GM12878 (cell line): ENCODE data around the gene DIP2A.

ENCODE experiments used
- BCL11A ChIP-seq: IDR thresholded peaks from 2 replicates; pipeline ENCODE4 v1.6.1; 2011; ENCODE audit warnings: low read depth, low read length
- BHLHE40 ChIP-seq, 2 experiments: fragments of 450-650 bp in 1 of 2; IDR thresholded peaks; 2 replicates each; pipeline ENCODE4 v1.6.1; 2011 to 2017; ENCODE audit warnings: low read depth in 2 of 2, borderline replicate concordance in 1 of 2, improper control_type of control experiment in 1 of 2, low read length in 1 of 2, mild to moderate bottlenecking in 1 of 2
- CREB1 ChIP-seq: IDR thresholded peaks from 2 replicates; pipeline ENCODE4 v1.6.1; 2012; ENCODE audit warnings: low read depth, mild to moderate bottlenecking, inconsistent platforms
- EGR1 ChIP-seq, 2 experiments: IDR thresholded peaks; 1 replicate in 1 of 2; 2 replicates in 1 of 2; pipeline ENCODE4 v1.6.1; 2011 to 2012; ENCODE audit warnings: low read depth in 2 of 2, low read length in 2 of 2, borderline replicate concordance in 1 of 2, mild to moderate bottlenecking in 1 of 2, moderate library complexity in 1 of 2
- HDAC2 ChIP-seq: fragments of 200-600 bp; sonication (generic); IDR thresholded peaks from 2 replicates; pipeline ENCODE4 v1.6.1; 2017
- JUND ChIP-seq: IDR thresholded peaks from 2 replicates; pipeline ENCODE4 v1.6.1; 2012; ENCODE audit warnings: low read depth, mild to moderate bottlenecking, low read length, improper control_type of control experiment, moderate library complexity
- MYC ChIP-seq: IDR thresholded peaks from 2 replicates; pipeline ENCODE4 v1.6.1; 2011; ENCODE audit warnings: mild to moderate bottlenecking, low read length, moderate library complexity, inconsistent platforms; ENCODE audit not compliant: insufficient read depth, insufficient replicate concordance, insufficient read length, severe bottlenecking
- POLR2A ChIP-seq: IDR thresholded peaks from 2 replicates; pipeline ENCODE4 v1.6.1; 2011; ENCODE audit warnings: low read depth, mild to moderate bottlenecking, low read length
- POLR2AphosphoS2 ChIP-seq: IDR thresholded peaks from 2 replicates; pipeline ENCODE4 v1.6.1; 2011; ENCODE audit warnings: low read depth, mild to moderate bottlenecking, low read length, improper control_type of control experiment, moderate library complexity
- RFX5 ChIP-seq: IDR thresholded peaks from 2 replicates; pipeline ENCODE4 v1.6.1; 2011; ENCODE audit warnings: low read depth, low read length, improper control_type of control experiment
- TF ChIP-seq, protein P1 (sequence below), 3 experiments: IDR thresholded peaks in 2 of 3; conservative IDR thresholded peaks in 1 of 3; 2 replicates each; pipeline ENCODE4 v1.5.1; 2011; ENCODE audit warnings: low read depth in 3 of 3, low read length in 3 of 3, mild to moderate bottlenecking in 3 of 3, control low read depth in 2 of 3, moderate library complexity in 2 of 3, inconsistent platforms in 1 of 3, mixed read lengths in 1 of 3; ENCODE audit not compliant: control insufficient read depth in 2 of 3, insufficient read depth in 1 of 3; ENCODE audit errors: extremely low read depth in 1 of 3
- TF ChIP-seq, protein P2 (sequence below): IDR thresholded peaks from 2 replicates; pipeline ENCODE4 v1.6.1; 2012; ENCODE audit warnings: low read depth, low read length, improper control_type of control experiment
- TF ChIP-seq, protein P3 (sequence below): fragments of 450-650 bp; IDR thresholded peaks from 2 replicates; pipeline ENCODE4 v1.6.1; 2017; ENCODE audit warnings: mild to moderate bottlenecking

DNA sequence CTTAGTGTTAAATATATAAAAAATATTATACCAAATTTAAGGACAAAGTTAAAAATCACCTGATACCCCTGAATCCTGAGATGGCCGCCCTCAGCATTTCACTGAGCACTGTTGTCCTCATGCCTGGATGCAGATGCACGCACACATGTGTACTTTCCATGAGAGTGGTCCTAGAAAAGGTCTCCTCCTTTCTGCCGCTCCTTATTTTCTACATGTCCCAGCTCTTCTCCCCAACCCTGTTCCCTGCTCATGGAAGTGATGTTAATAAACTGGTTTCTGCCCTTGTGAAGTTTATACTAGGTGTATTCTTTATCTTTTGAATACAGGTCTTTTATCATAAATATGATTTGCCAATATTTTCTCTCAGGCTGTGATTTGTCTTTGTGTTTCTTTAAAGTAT lies 32.9 kb downstream of the DIP2A start:
- TF ChIP-seq, protein P1, sequence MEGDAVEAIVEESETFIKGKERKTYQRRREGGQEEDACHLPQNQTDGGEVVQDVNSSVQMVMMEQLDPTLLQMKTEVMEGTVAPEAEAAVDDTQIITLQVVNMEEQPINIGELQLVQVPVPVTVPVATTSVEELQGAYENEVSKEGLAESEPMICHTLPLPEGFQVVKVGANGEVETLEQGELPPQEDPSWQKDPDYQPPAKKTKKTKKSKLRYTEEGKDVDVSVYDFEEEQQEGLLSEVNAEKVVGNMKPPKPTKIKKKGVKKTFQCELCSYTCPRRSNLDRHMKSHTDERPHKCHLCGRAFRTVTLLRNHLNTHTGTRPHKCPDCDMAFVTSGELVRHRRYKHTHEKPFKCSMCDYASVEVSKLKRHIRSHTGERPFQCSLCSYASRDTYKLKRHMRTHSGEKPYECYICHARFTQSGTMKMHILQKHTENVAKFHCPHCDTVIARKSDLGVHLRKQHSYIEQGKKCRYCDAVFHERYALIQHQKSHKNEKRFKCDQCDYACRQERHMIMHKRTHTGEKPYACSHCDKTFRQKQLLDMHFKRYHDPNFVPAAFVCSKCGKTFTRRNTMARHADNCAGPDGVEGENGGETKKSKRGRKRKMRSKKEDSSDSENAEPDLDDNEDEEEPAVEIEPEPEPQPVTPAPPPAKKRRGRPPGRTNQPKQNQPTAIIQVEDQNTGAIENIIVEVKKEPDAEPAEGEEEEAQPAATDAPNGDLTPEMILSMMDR (IDR thresholded peaks at IDR 0.05 in 2 of 3, conservative IDR thresholded peaks at IDR 0.05 in 1 of 3; ENCODE audit: control insufficient read depth in 2 of 3, extremely low read depth in 1 of 3, insufficient read depth in 1 of 3, low read depth in 3 of 3, low read length in 3 of 3): no peak
- no peak for TF ChIP-seq HDAC2
- no peak for TF ChIP-seq JUND
- TF ChIP-seq MYC: no peak
- TF ChIP-seq, protein P2, sequence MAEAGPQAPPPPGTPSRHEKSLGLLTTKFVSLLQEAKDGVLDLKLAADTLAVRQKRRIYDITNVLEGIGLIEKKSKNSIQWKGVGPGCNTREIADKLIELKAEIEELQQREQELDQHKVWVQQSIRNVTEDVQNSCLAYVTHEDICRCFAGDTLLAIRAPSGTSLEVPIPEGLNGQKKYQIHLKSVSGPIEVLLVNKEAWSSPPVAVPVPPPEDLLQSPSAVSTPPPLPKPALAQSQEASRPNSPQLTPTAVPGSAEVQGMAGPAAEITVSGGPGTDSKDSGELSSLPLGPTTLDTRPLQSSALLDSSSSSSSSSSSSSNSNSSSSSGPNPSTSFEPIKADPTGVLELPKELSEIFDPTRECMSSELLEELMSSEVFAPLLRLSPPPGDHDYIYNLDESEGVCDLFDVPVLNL: no peak
- no peak for TF ChIP-seq BHLHE40 (IDR thresholded peaks at IDR 0.05; ENCODE audit: borderline replicate concordance in 1 of 2, low read depth in 2 of 2, low read length in 1 of 2)
- TF ChIP-seq BCL11A: no peak
- no peak for TF ChIP-seq EGR1 (IDR thresholded peaks at IDR 0.05; ENCODE audit: borderline replicate concordance in 1 of 2, low read depth in 2 of 2, low read length in 2 of 2)
- TF ChIP-seq POLR2AphosphoS2: no peak
- TF ChIP-seq, protein P3, sequence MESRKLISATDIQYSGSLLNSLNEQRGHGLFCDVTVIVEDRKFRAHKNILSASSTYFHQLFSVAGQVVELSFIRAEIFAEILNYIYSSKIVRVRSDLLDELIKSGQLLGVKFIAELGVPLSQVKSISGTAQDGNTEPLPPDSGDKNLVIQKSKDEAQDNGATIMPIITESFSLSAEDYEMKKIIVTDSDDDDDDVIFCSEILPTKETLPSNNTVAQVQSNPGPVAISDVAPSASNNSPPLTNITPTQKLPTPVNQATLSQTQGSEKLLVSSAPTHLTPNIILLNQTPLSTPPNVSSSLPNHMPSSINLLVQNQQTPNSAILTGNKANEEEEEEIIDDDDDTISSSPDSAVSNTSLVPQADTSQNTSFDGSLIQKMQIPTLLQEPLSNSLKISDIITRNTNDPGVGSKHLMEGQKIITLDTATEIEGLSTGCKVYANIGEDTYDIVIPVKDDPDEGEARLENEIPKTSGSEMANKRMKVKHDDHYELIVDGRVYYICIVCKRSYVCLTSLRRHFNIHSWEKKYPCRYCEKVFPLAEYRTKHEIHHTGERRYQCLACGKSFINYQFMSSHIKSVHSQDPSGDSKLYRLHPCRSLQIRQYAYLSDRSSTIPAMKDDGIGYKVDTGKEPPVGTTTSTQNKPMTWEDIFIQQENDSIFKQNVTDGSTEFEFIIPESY: no peak
- TF ChIP-seq RFX5: no peak
- no peak for TF ChIP-seq POLR2A
- no peak for TF ChIP-seq CREB1
